Adipose tissue (tissue), 3 donors: Measurements from ENCODE around the gene C4A. TPM values are rescaled to one million over a fixed set of nuclear protein-coding genes. Genes with fewer than 3 reads are reported as not detected.
"Not testable (repeated sequence)": the region's sequence is repeated elsewhere in the genome, so short reads cannot be mapped to it uniquely, and the experiment has no call there.

Experiments used
- H3K27ac ChIP-seq: one replicate; pipeline ENCODE4 v1.5.1; 2013; ENCODE audit warnings: low read depth, low read length
- WGBS, 3 donors: extraction: QIAGEN DNeasy Blood & Tissue Kit; methylation state at CpG; one replicate each; pipeline ENCODE4 v1.1.7; 2013; 5-methylcytosine and 5-hydroxymethylcytosine counted together
- polyA plus RNA-seq, 3 donors: library from polyadenylated mRNA; stranded (reverse); fragments of 200-250 nt; gene quantifications; one replicate each; pipeline ENCODE4 v1.2.3, GENCODE V29; 2013
- donor health status: healthy with polysubstance abuse.
- donor health status: Bipolar disorder and iron deficiency.
- donor health status: healthy.

The C4A gene
- polyA plus RNA-seq, result 100 to 1,000 TPM in 2 of 3 donors, 10 to 100 TPM in 1; 20.8 to 180 (median 112) TPM

DNA sequence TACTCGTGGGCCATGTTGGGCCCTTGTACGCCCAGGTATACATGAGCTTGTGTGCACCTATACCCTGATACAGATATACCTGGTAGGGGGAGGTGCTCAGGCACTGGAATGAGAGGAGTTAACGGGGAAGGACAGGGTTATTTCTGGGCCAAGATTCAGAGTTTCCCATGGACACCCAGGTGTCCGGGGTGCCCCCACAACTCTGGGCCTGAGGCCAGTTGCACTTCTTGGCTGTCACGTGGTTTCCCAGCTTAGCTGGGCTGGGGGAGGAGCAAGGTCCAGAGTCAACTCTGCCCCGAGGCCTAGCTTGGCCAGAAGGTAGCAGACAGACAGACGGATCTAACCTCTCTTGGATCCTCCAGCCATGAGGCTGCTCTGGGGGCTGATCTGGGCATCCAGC, at the start of gene C4A:
TSS of gene C4A (plus strand) at position 314 of the 400 bp plus-strand sequence. CDS start at position 365, 51 bp downstream.
- WGBS, 3 donors, result no CpG with 5 or more reads among the region's 7 CpGs
- H3K27ac ChIP-seq, result not testable (repeated sequence)

- not testable (repeated sequence) for H3K27ac ChIP-seq
- 93 to 100% (median 97%) methylated on average over 1 to 32 of the region's 32 CpGs for WGBS, 3 donors
Observed at GRCh38 chr6:31932137-31932536, 49.7 kb upstream of the C4A start.

- WGBS, 3 donors, result 81 to 90% (median 89%) methylated on average over 19 of the region's 19 CpGs
- no peak overlapping the region for H3K27ac ChIP-seq
Observed at GRCh38 chr6:31933537-31933936, 48.3 kb upstream of the C4A start.

GRCh38 chr6:31935021-31935420, 46.8 kb upstream of the C4A start:
- WGBS, 3 donors, result 52 to 70% (median 55%) methylated on average over 3 of the region's 3 CpGs
- no peak overlapping the region for H3K27ac ChIP-seq

- H3K27ac ChIP-seq, result no peak overlapping the region
- WGBS, 3 donors, result 66 to 85% (median 85%) methylated on average over 9 of the region's 9 CpGs
Observed at GRCh38 chr6:31935823-31936222, 46.0 kb upstream of the C4A start.

- WGBS, 3 donors, result 4 to 20% (median 19%) methylated on average over 6 of the region's 6 CpGs
- H3K27ac ChIP-seq, result no peak overlapping the region
Observed at GRCh38 chr6:31940256-31940664, 41.6 kb upstream of the C4A start.

GRCh38 chr6:31943742-31944141, 38.1 kb upstream of the C4A start:
- no peak overlapping the region for H3K27ac ChIP-seq
- 80 to 88% (median 85%) methylated on average over 3 of the region's 3 CpGs for WGBS, 3 donors

DNA sequence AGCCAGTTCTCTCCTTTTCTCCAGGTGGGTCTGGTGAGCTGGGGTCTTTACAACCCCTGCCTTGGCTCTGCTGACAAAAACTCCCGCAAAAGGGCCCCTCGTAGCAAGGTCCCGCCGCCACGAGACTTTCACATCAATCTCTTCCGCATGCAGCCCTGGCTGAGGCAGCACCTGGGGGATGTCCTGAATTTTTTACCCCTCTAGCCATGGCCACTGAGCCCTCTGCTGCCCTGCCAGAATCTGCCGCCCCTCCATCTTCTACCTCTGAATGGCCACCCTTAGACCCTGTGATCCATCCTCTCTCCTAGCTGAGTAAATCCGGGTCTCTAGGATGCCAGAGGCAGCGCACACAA, 36.7 kb upstream of the C4A start:
- 67 to 82% (median 71%) methylated on average over 9 of the region's 9 CpGs for WGBS, 3 donors

DNA sequence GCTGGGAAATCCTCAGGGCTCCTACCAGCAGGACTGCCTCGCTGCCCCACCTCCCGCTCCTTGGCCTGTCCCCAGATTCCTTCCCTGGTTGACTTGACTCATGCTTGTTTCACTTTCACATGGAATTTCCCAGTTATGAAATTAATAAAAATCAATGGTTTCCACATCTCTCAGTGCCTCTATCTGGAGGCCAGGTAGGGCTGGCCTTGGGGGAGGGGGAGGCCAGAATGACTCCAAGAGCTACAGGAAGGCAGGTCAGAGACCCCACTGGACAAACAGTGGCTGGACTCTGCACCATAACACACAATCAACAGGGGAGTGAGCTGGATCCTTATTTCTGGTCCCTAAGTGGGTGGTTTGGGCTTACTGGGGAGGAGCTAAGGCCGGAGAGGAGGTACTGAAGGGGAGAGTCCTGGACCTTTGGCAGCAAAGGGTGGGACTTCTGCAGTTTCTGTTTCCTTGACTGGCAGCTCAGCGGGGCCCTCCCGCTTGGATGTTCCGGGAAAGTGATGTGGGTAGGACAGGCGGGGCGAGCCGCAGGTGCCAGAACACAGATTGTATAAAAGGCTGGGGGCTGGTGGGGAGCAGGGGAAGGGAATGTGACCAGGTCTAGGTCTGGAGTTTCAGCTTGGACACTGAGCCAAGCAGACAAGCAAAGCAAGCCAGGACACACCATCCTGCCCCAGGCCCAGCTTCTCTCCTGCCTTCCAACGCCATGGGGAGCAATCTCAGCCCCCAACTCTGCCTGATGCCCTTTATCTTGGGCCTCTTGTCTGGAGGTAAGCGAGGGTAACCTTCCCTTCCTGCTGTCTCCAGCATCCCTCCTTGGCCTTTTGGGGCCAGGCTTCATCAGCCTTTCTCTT, 36.1 kb upstream of the C4A start, which contains the start of gene CFB:
TSS of gene CFB (plus strand) at position 589 of the 863 bp plus-strand sequence. CDS start at position 716, 127 bp downstream.
- WGBS, 3 donors, result 37 to 46% (median 43%) methylated on average over 11 of the region's 11 CpGs
- peak within 1 kb of the TSS; percentile 44 for H3K27ac ChIP-seq

More for the DNA sequence above, 36.7 kb upstream of the C4A start:
- H3K27ac ChIP-seq, result no peak overlapping the region

DNA sequence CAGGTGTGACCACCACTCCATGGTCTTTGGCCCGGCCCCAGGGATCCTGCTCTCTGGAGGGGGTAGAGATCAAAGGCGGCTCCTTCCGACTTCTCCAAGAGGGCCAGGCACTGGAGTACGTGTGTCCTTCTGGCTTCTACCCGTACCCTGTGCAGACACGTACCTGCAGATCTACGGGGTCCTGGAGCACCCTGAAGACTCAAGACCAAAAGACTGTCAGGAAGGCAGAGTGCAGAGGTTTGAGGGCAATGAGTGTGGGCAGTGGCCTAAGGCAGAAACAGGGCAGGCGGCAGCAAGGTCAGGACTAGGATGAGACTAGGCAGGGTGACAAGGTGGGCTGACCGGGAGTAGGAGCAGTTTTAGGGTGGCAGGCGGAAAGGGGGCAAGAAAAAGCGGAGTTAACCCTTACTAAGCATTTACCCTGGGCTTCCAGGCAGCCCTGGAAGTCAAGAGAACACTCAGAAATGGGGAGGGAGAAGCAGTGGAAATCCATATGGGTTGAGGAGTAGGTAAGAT, 35.4 kb upstream of the C4A start:
- 66 to 82% (median 74%) methylated on average over 11 of the region's 11 CpGs for WGBS, 3 donors
- peak overlapping the region; percentile 44 for H3K27ac ChIP-seq

GRCh38 chr6:31947070-31947675, 34.7 kb upstream of the C4A start:
- no peak overlapping the region for H3K27ac ChIP-seq
- WGBS, 3 donors, result 86 to 89% (median 87%) methylated on average over 24 of the region's 24 CpGs

GRCh38 chr6:31947864-31948263, 34.0 kb upstream of the C4A start:
- WGBS, 3 donors, result 76 to 91% (median 86%) methylated on average over 4 of the region's 4 CpGs
- H3K27ac ChIP-seq, result no peak overlapping the region

DNA sequence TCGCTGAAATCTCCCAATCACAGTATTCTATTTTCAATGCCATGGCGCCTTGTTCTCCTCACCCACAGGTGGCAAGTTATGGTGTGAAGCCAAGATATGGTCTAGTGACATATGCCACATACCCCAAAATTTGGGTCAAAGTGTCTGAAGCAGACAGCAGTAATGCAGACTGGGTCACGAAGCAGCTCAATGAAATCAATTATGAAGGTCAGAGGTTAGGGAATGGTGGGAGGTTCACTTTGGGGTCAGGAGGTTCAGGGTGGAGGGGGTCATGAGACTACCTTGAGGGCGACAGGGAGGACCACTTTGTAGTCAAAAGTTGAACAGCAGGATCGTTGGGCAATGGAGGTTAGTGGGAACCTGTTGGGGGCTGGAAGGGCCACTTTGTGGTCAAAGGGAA, 33.6 kb upstream of the C4A start:
- 69 to 82% (median 76%) methylated on average over 5 of the region's 5 CpGs for WGBS, 3 donors
- no peak overlapping the region for H3K27ac ChIP-seq

DNA sequence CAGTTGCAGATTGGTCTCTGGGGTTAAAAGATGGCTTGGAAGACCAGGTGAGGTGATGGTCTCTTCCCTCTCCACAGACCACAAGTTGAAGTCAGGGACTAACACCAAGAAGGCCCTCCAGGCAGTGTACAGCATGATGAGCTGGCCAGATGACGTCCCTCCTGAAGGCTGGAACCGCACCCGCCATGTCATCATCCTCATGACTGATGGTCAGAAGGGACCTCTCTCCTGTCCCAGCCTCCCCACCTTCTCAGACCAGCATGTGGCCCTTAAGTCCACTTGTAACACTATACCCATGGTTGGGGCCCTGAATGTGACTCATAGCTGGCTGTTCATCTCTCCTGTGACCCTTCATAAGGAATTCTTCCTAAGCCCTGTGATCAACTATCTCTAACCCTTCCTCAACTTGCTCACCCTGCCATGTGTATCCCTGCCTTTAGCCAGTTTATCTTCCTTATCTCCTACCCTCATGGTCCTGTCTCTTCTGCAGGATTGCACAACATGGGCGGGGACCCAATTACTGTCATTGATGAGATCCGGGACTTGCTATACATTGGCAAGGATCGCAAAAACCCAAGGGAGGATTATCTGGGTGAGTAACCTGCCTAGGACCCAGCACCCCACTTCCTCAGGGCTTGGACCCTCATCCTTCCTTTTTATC, 33.0 kb upstream of the C4A start:
- 66 to 72% (median 67%) methylated on average over 6 of the region's 6 CpGs for WGBS, 3 donors
- H3K27ac ChIP-seq, result no peak overlapping the region

DNA sequence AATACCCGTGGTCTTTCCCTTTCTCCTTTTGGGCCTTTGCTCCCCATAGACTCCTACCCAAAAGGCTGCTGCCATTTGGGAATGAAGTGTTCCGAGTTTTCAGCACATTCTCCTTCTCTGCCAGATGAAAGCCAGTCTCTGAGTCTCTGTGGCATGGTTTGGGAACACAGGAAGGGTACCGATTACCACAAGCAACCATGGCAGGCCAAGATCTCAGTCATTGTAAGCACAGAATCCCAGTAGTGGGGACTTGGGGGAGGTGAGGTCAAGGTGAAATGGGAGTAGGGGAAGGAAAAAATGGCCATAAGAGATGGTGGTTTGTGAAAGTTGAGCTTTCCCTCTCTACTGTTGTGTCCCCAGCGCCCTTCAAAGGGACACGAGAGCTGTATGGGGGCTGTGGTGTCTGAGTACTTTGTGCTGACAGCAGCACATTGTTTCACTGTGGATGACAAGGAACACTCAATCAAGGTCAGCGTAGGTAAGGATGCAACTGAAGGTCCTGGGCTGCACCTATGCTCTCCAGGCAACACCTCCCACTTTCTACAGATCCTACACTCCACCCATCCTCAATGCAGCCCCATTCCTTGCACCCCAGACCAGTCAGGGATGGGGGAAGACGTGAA, 31.8 kb upstream of the C4A start:
- WGBS, 3 donors, result 81 to 92% (median 83%) methylated on average over 7 of the region's 7 CpGs
- H3K27ac ChIP-seq, result no peak overlapping the region

DNA sequence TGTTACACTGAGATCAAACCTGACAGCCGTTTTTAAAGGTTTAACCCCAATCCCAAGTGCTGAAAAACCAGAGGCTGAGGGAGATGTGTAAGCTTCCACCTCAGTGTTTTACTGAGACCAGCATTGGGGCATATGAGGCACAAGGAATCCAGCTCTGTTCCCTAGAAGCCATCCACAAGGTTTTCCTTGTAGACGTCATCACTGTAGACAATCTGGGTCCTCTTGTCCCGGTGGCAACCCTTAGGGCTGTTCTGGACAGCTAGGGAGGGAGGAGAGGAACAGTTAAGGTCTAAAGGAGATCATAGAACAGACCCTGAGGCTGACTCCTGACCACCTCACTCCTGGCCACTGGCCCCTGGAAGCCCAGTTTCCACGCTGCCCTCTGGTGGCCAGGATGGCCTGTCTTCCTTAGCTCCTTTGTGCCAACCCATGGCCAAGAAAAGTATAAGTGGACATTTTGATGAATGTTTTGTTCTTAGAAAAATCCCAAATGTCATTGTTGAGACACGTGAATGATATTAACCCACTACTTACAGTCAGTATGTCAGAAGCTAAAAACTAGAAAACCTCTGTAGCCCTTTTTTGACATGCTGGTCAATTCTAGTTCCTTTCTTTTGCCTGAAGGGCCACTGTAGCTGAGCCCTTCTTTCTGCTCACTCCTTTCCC, 29.6 kb upstream of the C4A start:
- WGBS, 3 donors, result 48 to 57% (median 53%) methylated on average over 5 of the region's 5 CpGs
- no peak overlapping the region for H3K27ac ChIP-seq

DNA sequence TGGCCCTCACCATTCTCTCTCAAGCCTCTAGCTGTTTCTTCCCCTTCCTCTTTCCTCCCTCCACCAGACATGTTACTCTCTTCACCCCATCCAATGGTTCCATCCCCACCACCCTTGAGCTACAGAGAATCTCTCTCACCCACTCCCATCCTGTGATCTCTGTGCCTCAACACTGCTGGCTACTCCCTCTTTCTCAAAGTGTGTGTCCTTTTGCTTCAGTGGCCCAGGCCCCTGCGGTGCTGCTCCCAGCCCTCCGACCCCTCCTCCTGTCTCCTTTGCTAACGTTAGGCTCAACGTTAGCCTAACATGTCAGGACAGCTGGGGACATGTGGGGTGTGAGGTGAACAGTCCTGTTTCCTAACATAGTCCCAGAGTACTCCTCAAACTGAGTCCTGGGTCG, 29.0 kb upstream of the C4A start:
- no peak overlapping the region for H3K27ac ChIP-seq
- WGBS, 3 donors, result 75 to 81% (median 77%) methylated on average over 5 of the region's 5 CpGs

- WGBS, 3 donors, result 95 to 98% (median 96%) methylated on average over 28 of the region's 28 CpGs
- no peak overlapping the region for H3K27ac ChIP-seq
Observed at GRCh38 chr6:31954511-31954910, 27.3 kb upstream of the C4A start.
